Lung (tissue), 12 donors: ENCODE measurements around the gene PCGF2. TPM values are rescaled to one million over a fixed set of nuclear protein-coding genes. Genes with fewer than 3 reads are reported as not detected.

ENCODE experiments used
- ATAC-seq: fragments of 200-7000 bp; cut with Tn5 transposase; one replicate; pipeline ENCODE4 v1.9.1; 2020; ENCODE audit warnings: moderate number of reproducible peaks; ENCODE audit not compliant: insufficient read depth, low FRiP score
- DNase-seq, 3 donors: peaks; one replicate each; pipeline ENCODE4 v3.0.0-alpha.2; 2013 to 2017
- H3K27ac ChIP-seq, 2 donors: one replicate each; pipeline ENCODE4 v1.5.1; 2013; ENCODE audit warnings: mild to moderate bottlenecking in 2 of 2, moderate library complexity in 2 of 2, control low read depth in 1 of 2, inconsistent platforms in 1 of 2, low read depth in 1 of 2, low read length in 1 of 2
- H3K27me3 ChIP-seq, 3 donors: one replicate each; pipeline ENCODE4 v1.5.1; 2013; ENCODE audit warnings: low read length in 2 of 3; ENCODE audit not compliant: control insufficient read depth in 3 of 3, insufficient read depth in 3 of 3
- H3K36me3 ChIP-seq, 4 donors: one replicate each; pipeline ENCODE4 v1.5.1; 2013; ENCODE audit warnings: low read length in 4 of 4, mild to moderate bottlenecking in 1 of 4, moderate library complexity in 1 of 4; ENCODE audit not compliant: control insufficient read depth in 4 of 4, insufficient read depth in 4 of 4
- H3K4me1 ChIP-seq, 5 donors: one replicate each; pipeline ENCODE4 v1.5.1; 2013; ENCODE audit warnings: low read length in 5 of 5, mild to moderate bottlenecking in 2 of 5, moderate library complexity in 1 of 5; ENCODE audit not compliant: control insufficient read depth in 5 of 5, insufficient read depth in 5 of 5
- H3K4me3 ChIP-seq: one replicate; pipeline ENCODE4 v1.5.1; 2013; ENCODE audit warnings: mild to moderate bottlenecking, control low read depth, moderate library complexity
- H3K9ac ChIP-seq, 2 donors: one replicate each; pipeline ENCODE4 v1.5.1; 2013; ENCODE audit warnings: low read length in 2 of 2, control low read depth in 1 of 2; ENCODE audit not compliant: insufficient read depth in 1 of 2
- H3K9me3 ChIP-seq, 4 donors: one replicate each; pipeline ENCODE4 v1.5.1; 2013; ENCODE audit warnings: low read length in 3 of 4, mild to moderate bottlenecking in 1 of 4, moderate library complexity in 1 of 4; ENCODE audit not compliant: control insufficient read depth in 4 of 4, insufficient read depth in 3 of 4
- WGBS, 2 donors: extraction: QIAGEN DNeasy Blood & Tissue Kit; methylation state at CpG; one replicate each; pipeline ENCODE4 v1.1.7; 2013; 5-methylcytosine and 5-hydroxymethylcytosine counted together
- polyA plus RNA-seq, 2 donors: library from polyadenylated mRNA; stranded (reverse); fragments of 200-250 nt; gene quantifications; one replicate each; pipeline ENCODE4 v1.2.1, GENCODE V29; 2013
- total RNA-seq, 2 donors: library from RNA; depleted of rRNA in 1 of 2; stranded (reverse); fragments of >200 nt in 1 of 2; gene quantifications; one replicate each; pipeline ENCODE4 v1.2.1, GENCODE V29; 2014 to 2021
- TF ChIP-seq, protein P1 (sequence below): IDR thresholded peaks from 2 replicates; pipeline ENCODE4 v1.5.1; 2012; ENCODE audit warnings: mild to moderate bottlenecking; ENCODE audit errors: control extremely low read depth, extremely low read depth
- donor health status: control.
- donor health status: control.
- donor health status: Bipolar disorder and iron deficiency.
- donor health status: healthy.
- donor health status: DM: yes; HTN: yes; CAD: no.

PCGF2 gene
- total and polyA plus RNA-seq, 4 donors = 17.1 to 61.4 (median 36.2) TPM

DNA sequence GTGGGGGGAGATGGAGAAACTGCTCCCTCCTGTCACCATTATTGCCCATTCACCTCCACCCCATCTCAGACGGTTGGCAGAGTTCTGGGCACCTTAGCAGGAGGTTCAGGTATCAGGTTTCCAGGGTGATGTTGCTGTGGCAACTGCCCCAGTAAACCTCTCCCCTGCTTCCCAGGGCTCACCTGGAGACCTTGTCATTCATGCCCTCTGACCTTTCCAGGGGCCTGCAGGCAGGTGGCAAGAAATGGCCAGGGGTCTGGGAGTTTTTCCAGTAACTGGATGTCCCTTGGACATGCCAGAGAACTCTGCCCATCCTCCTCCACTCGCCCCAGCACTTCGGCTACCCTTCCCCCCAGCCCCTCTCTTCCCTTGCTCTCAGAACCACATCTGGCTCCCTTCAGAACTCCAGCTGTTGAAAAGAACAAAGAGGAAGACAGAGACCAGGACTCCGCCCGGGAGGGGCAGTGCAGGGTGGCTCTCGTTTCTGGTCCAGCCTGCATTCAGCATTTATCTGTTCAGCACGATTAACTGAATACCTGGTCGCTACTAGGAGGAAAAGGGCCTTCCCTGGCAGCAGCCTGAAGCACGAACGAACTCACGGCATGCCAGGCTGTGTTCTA lies 34.6 kb downstream of the PCGF2 start:
- no peak overlapping the region for H3K4me3 ChIP-seq
- no peaks in the 10 kb centered on the region for H3K9me3 ChIP-seq
- WGBS, 2 donors = 77 to 86% methylated on average over 11 of the region's 11 CpGs
- TF ChIP-seq, protein P1, sequence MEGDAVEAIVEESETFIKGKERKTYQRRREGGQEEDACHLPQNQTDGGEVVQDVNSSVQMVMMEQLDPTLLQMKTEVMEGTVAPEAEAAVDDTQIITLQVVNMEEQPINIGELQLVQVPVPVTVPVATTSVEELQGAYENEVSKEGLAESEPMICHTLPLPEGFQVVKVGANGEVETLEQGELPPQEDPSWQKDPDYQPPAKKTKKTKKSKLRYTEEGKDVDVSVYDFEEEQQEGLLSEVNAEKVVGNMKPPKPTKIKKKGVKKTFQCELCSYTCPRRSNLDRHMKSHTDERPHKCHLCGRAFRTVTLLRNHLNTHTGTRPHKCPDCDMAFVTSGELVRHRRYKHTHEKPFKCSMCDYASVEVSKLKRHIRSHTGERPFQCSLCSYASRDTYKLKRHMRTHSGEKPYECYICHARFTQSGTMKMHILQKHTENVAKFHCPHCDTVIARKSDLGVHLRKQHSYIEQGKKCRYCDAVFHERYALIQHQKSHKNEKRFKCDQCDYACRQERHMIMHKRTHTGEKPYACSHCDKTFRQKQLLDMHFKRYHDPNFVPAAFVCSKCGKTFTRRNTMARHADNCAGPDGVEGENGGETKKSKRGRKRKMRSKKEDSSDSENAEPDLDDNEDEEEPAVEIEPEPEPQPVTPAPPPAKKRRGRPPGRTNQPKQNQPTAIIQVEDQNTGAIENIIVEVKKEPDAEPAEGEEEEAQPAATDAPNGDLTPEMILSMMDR = no peak
- H3K27ac ChIP-seq = peak overlapping the region in 1 of 2 donors; percentile 8
- DNase-seq (no peak), ATAC-seq (no peak)
- H3K36me3 ChIP-seq = peaks cover 20 to 76% (median 42%) of the 10 kb centered on the region in 4 donors
- H3K9ac ChIP-seq = no peak overlapping the region
- no peaks in the 10 kb centered on the region for H3K27me3 ChIP-seq
- peaks cover 0 to 4% (median 0%) of the 10 kb centered on the region in 5 donors for H3K4me1 ChIP-seq

DNA sequence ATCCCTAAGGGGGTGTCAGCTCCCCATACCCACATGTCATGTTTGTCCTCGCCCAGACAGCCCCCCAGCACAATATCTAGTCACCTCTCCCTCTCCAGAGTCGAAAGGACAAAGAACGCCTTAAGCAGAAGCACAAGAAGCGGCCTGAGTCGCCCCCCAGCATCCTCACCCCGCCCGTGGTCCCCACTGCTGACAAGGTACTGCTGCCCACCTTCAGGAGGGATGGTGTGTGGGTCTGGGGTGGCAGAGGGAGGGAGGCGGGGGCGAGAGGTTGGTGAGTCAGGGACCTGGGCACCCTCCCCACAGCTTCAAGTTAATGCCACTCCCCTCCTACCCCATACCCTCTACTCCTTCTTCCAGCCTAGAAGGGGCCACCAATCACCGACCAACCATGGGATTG lies 35.5 kb downstream of the PCGF2 start:
- H3K9me3 ChIP-seq = no peaks in the 10 kb centered on the region
- TF ChIP-seq, protein P1 = no peak
- no peak overlapping the region for H3K9ac ChIP-seq
- DNase-seq (no peak), ATAC-seq (no peak)
- no peaks in the 10 kb centered on the region for H3K27me3 ChIP-seq
- 94% methylated on average over 10 of the region's 10 CpGs for WGBS, 2 donors
- no peak overlapping the region for H3K27ac ChIP-seq
- H3K4me1 ChIP-seq = peaks cover 0 to 11% (median 2%) of the 10 kb centered on the region in 5 donors
- no peak overlapping the region for H3K4me3 ChIP-seq
- peaks cover 18 to 76% (median 41%) of the 10 kb centered on the region in 4 donors for H3K36me3 ChIP-seq

DNA sequence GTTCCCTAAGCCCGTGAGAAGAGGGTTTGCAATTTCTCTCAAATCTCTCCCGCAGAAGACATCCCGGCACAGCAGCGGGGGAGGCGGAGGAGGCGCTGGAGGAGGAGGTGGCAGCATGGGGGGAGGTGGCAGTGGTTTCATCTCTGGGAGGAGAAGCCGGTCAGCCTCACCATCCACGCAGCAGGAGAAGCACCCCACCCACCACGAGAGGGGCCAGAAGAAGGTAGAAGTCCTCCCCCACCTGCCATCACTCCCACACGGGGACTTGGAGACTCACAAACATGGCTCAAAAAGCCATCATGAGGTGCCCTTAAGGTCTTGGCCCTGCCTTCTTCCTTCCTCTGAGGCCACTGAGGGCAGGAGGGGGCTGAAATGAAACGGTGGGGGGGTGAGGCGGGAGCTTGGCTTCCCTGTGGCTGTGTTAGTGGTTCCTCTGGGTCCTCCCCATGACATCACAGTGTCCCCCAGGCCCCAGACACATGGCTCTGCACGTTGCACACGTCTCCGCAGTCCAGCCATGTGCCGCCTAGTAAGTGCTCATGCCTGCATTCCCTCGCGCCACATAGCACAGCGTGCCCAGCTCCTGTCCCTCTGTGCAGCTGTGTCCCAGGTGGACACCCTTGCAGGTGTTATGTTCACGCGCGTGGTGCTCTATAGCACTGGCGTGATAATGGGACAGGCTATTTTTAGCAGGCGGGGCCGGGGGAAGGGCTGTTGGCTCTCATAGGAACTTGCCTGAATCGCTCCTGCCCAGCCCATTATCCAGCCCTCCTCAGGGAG lies 36.2 kb downstream of the PCGF2 start:
- Histone ChIP-seq H3K27me3 (no peaks in the 10 kb centered on the region), H3K4me1 (peaks cover 0 to 14% (median 6%) of the 10 kb centered on the region in 5 donors), H3K36me3 (peaks cover 12 to 71% (median 39%) of the 10 kb centered on the region in 4 donors), H3K9me3 (no peaks in the 10 kb centered on the region), H3K4me3 (no peak overlapping the region), H3K9ac (no peak overlapping the region), H3K27ac (no peak overlapping the region)
- DNase-seq (no peak), ATAC-seq (no peak)
- TF ChIP-seq, protein P1 = no peak
- 61 to 75% methylated on average over 26 of the region's 26 CpGs for WGBS, 2 donors
